HEK293T (cell line): ENCODE data around the gene STAT1.

ENCODE experiments used
- CTCF ChIA-PET: fragments of 350-600 bp; formaldehyde crosslinking; extraction: SDS; loops from one replicate; lab custom pipeline; 2021; ENCODE audit warnings: antibody characterized with exemption, inconsistent platforms; lab: Yijun Ruan, JAX
- POLR2A ChIA-PET: fragments of 350-600 bp; formaldehyde crosslinking; extraction: SDS; loops from one replicate; lab custom pipeline; 2020; ENCODE audit warnings: antibody characterized with exemption, inconsistent platforms; lab: Yijun Ruan, JAX
- DNase-seq: peaks from one replicate; pipeline ENCODE4 v3.0.0; 2012; ENCODE audit warnings: mixed read lengths; ENCODE audit errors: extremely low spot score
- ARNT ChIP-seq: fragments of 450-650 bp; IDR thresholded peaks from 2 replicates; pipeline ENCODE4 v1.6.1; 2017; ENCODE audit warnings: mild to moderate bottlenecking
- BHLHE40 ChIP-seq: fragments of 450-650 bp; IDR thresholded peaks from 2 replicates; pipeline ENCODE4 v1.6.1; 2016; ENCODE audit warnings: mild to moderate bottlenecking, moderate library complexity, borderline replicate concordance
- CTBP1 ChIP-seq: fragments of 450-650 bp; IDR thresholded peaks from 2 replicates; pipeline ENCODE4 v1.6.1; 2016; ENCODE audit warnings: borderline replicate concordance
- ELF4 ChIP-seq: fragments of 450-650 bp; IDR thresholded peaks from 2 replicates; pipeline ENCODE4 v1.6.1; 2017; ENCODE audit warnings: antibody characterized with exemption
- FOXA1 ChIP-seq: fragments of 450-650 bp; IDR thresholded peaks from 2 replicates; pipeline ENCODE4 v1.6.1; 2016; ENCODE audit warnings: mild to moderate bottlenecking
- FOXK2 ChIP-seq: fragments of 450-650 bp; IDR thresholded peaks from 2 replicates; pipeline ENCODE4 v1.6.1; 2016; ENCODE audit warnings: mild to moderate bottlenecking
- FOXM1 ChIP-seq: fragments of 450-650 bp; IDR thresholded peaks from 2 replicates; pipeline ENCODE4 v1.6.1; 2017; ENCODE audit warnings: mild to moderate bottlenecking, borderline replicate concordance
- HDGF ChIP-seq: fragments of 450-650 bp; IDR thresholded peaks from 2 replicates; pipeline ENCODE4 v1.6.1; 2017; ENCODE audit warnings: antibody characterized with exemption, borderline replicate concordance
- L3MBTL2 ChIP-seq: fragments of 450-650 bp; conservative IDR thresholded peaks from 2 replicates; pipeline ENCODE4 v1.6.1; 2016; ENCODE audit warnings: mild to moderate bottlenecking
- LEF1 ChIP-seq: fragments of 450-650 bp; IDR thresholded peaks from 2 replicates; pipeline ENCODE4 v1.6.1; 2017; ENCODE audit warnings: mild to moderate bottlenecking, borderline replicate concordance
- NFRKB ChIP-seq: fragments of 450-650 bp; IDR thresholded peaks from 2 replicates; pipeline ENCODE4 v1.6.1; 2016; ENCODE audit warnings: mild to moderate bottlenecking, moderate library complexity
- SP1 ChIP-seq: fragments of 450-650 bp; IDR thresholded peaks from 2 replicates; pipeline ENCODE4 v1.6.1; 2017
- SUZ12 ChIP-seq: fragments of 450-650 bp; IDR thresholded peaks from 2 replicates; pipeline ENCODE4 v1.6.1; 2016; ENCODE audit warnings: mild to moderate bottlenecking
- TARDBP ChIP-seq: fragments of 450-650 bp; IDR thresholded peaks from 2 replicates; pipeline ENCODE4 v1.6.1; 2016
- ZNF384 ChIP-seq: fragments of 450-650 bp; IDR thresholded peaks from 2 replicates; pipeline ENCODE4 v1.6.1; 2016
- TF ChIP-seq, protein P1 (sequence below): fragments of 450-650 bp; IDR thresholded peaks from 2 replicates; pipeline ENCODE4 v1.6.1; 2016

The STAT1 gene

DNA sequence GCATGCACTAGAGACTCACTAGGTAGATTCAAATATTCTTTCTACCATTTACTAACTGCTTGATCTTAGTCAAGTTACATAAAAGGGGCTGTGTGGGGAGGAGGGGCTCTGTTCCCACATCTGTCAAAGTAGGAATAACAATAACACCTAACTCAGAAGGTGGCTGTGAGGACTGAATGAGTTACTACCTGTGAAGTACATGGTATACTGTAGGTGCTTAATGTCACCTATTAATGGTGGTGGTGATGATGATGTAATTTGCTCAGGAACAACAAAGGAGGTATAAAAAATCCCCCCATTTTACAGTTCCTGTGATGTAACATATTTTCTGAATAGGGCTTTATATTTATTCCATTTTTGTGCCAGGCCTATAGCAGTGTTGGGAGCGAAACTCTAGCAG, 40.7 kb downstream of the STAT1 start:
- no peak for DNase-seq
- TF ChIP-seq ELF4: no peak
- TF ChIP-seq HDGF: no peak
- TF ChIP-seq SP1: no peak
- TF ChIP-seq FOXK2: no peak
- no peak for TF ChIP-seq FOXA1
- TF ChIP-seq LEF1: no peak
- TF ChIP-seq ARNT: no peak
- TF ChIP-seq CTBP1: no peak
- POLR2A ChIA-PET: no interaction called here
- CTCF ChIA-PET: interaction anchor here (0.6 kb wide), 1 partner anchor 11 kb away, joined by 3 read pairs; no protein-coding TSS in a partner anchor

DNA sequence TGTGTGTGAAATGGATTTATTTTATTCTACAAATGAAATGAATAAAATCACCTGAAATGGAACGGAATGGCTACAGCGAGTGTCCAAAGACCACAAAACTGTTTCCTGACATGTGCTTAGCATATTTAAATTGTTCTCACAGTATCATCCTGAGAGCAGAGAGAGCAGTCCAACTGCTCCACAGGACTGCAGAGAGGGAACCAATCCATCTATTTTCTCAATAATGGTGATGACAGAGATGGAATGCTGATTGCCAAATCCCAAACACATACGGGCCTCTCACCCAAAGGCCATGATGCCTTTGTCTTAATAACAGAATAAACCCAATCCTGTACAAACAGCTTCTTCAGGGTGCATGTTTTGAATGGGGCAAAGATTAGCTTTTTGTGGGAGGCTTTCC, 41.1 kb downstream of the STAT1 start:
- CTCF ChIA-PET: no interaction called here
- TF ChIP-seq FOXM1 (no peak), ZNF384 (no peak), SUZ12 (no peak), SP1 (no peak), BHLHE40 (no peak), FOXA1 (no peak), ARNT (no peak), CTBP1 (no peak), NFRKB (no peak), LEF1 (no peak), L3MBTL2 (no peak)
- no peak for DNase-seq
- POLR2A ChIA-PET: no interaction called here

GRCh38 chr2:190972213-190972612, 41.8 kb downstream of the STAT1 start:
- TF ChIP-seq FOXM1 (no peak), FOXK2 (no peak), SP1 (no peak), ARNT (no peak), ELF4 (no peak), HDGF (no peak), BHLHE40 (no peak), TARDBP (no peak), SUZ12 (no peak), NFRKB (no peak), L3MBTL2 (no peak), LEF1 (no peak), FOXA1 (no peak), ZNF384 (no peak), CTBP1 (no peak)
- TF ChIP-seq, protein P1, sequence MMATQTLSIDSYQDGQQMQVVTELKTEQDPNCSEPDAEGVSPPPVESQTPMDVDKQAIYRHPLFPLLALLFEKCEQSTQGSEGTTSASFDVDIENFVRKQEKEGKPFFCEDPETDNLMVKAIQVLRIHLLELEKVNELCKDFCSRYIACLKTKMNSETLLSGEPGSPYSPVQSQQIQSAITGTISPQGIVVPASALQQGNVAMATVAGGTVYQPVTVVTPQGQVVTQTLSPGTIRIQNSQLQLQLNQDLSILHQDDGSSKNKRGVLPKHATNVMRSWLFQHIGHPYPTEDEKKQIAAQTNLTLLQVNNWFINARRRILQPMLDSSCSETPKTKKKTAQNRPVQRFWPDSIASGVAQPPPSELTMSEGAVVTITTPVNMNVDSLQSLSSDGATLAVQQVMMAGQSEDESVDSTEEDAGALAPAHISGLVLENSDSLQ: no peak
- DNase-seq: no peak
- ChIA-PET POLR2A (no interaction called here), CTCF (no interaction called here)

GRCh38 chr2:190970873-190971506, 43.0 kb downstream of the STAT1 start:
- no peak for DNase-seq
- ChIA-PET POLR2A (no interaction called here), CTCF (interaction anchor here (0.6 kb wide), 1 partner anchor 21 kb away, joined by 3 read pairs; no protein-coding TSS in a partner anchor)
- TF ChIP-seq ARNT (no peak), FOXM1 (no peak), NFRKB (no peak), HDGF (no peak), ELF4 (no peak), TARDBP (no peak), SUZ12 (no peak), BHLHE40 (no peak), FOXA1 (no peak), SP1 (no peak), CTBP1 (no peak), LEF1 (no peak), ZNF384 (no peak), L3MBTL2 (no peak), FOXK2 (no peak)
- TF ChIP-seq, protein P1: no peak

DNA sequence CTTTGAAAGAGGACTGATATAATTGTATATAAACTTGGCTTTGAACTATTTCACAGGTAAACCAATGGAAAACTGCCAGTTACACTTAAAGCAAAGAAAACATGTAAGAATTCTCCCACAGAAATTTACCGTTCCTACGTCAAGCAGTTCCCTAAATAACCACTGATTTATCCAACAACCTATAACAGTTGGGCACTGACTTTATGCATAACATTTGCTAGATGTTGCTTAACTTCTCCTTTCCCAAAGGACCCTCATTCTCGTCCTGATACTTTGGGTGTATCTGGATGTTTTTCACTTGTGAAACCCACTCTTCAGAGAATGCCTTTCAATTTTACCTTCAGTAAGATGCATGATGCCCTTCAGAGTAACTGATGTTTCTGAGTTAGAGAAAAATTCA, 43.8 kb downstream of the STAT1 start:
- ChIA-PET POLR2A (no interaction called here), CTCF (no interaction called here)
- DNase-seq: no peak
- TF ChIP-seq NFRKB (no peak), FOXA1 (no peak), BHLHE40 (no peak), ARNT (no peak), FOXM1 (no peak), ZNF384 (no peak), L3MBTL2 (no peak), HDGF (no peak), SP1 (no peak), LEF1 (no peak), SUZ12 (no peak), TARDBP (no peak), FOXK2 (no peak), ELF4 (no peak), CTBP1 (no peak)
- TF ChIP-seq, protein P1: no peak

GRCh38 chr2:190968522-190968921, 45.4 kb downstream of the STAT1 start:
- TF ChIP-seq BHLHE40: no peak
- no peak for TF ChIP-seq FOXM1
- TF ChIP-seq, protein P1: no peak
- TF ChIP-seq SUZ12: no peak
- no peak for TF ChIP-seq CTBP1
- no peak for TF ChIP-seq FOXA1
- TF ChIP-seq SP1: no peak
- TF ChIP-seq TARDBP: no peak
- TF ChIP-seq ELF4: no peak
- TF ChIP-seq ZNF384: no peak
- no peak for TF ChIP-seq NFRKB
- no peak for DNase-seq
- ChIA-PET CTCF (interaction anchor here (1.0 kb wide), 1 partner anchor 9 kb away, joined by 3 read pairs; no protein-coding TSS in a partner anchor), POLR2A (no interaction called here)
